Measurements from ENCODE around the gene ABCC3. TPM values are rescaled to one million over a fixed set of nuclear protein-coding genes. Genes with fewer than 3 reads are reported as not detected.

Gene ABCC3
- total and polyA plus RNA-seq, 4 donors, result 10.3 to 46.4 (median 32.0) TPM

- WGBS, 2 donors, result 96% methylated on average over 14 of the region's 14 CpGs
These were observed 32.8 kb downstream of the ABCC3 start for GRCh38 chr17:50667259-50668024.

GRCh38 chr17:50668025-50668837, 33.5 kb downstream of the ABCC3 start:
- WGBS, 2 donors, result 59 to 74% methylated on average over 6 to 8 of the region's 8 CpGs
- Histone ChIP-seq H3K27ac (ENCODE audit: low read depth in 1 of 2, low read length in 1 of 2) (no peak overlapping the region), H3K4me3 (no peak overlapping the region), H3K36me3 (ENCODE audit: control insufficient read depth in 4 of 4, insufficient read depth in 4 of 4, low read length in 4 of 4) (no peaks in the 10 kb centered on the region), H3K4me1 (ENCODE audit: control insufficient read depth in 5 of 5, insufficient read depth in 5 of 5, low read length in 5 of 5) (peaks cover 0 to 23% (median 10%) of the 10 kb centered on the region in 5 donors), H3K9ac (ENCODE audit: insufficient read depth in 1 of 2, low read length in 2 of 2) (no peak overlapping the region), H3K9me3 (ENCODE audit: control insufficient read depth in 4 of 4, insufficient read depth in 3 of 4, low read length in 3 of 4) (no peaks in the 10 kb centered on the region), H3K27me3 (ENCODE audit: control insufficient read depth in 3 of 3, insufficient read depth in 3 of 3, low read length in 2 of 3) (no peaks in the 10 kb centered on the region)
- no peak for TF ChIP-seq CTCF (IDR thresholded peaks at IDR 0.05; ENCODE audit: control extremely low read depth, extremely low read depth)
- ATAC-seq (ENCODE audit: insufficient read depth, low FRiP score), result no peak
- no peak for DNase-seq

More at GRCh38 chr17:50667259-50668024, 32.8 kb downstream of the ABCC3 start:
- no peak for DNase-seq
- Histone ChIP-seq H3K27me3 (ENCODE audit: control insufficient read depth in 3 of 3, insufficient read depth in 3 of 3, low read length in 2 of 3) (no peaks in the 10 kb centered on the region), H3K36me3 (ENCODE audit: control insufficient read depth in 4 of 4, insufficient read depth in 4 of 4, low read length in 4 of 4) (no peaks in the 10 kb centered on the region), H3K4me3 (no peak overlapping the region), H3K27ac (ENCODE audit: low read depth in 1 of 2, low read length in 1 of 2) (no peak overlapping the region), H3K9ac (ENCODE audit: insufficient read depth in 1 of 2, low read length in 2 of 2) (no peak overlapping the region), H3K4me1 (ENCODE audit: control insufficient read depth in 5 of 5, insufficient read depth in 5 of 5, low read length in 5 of 5) (peaks cover 0 to 23% (median 10%) of the 10 kb centered on the region in 5 donors), H3K9me3 (ENCODE audit: control insufficient read depth in 4 of 4, insufficient read depth in 3 of 4, low read length in 3 of 4) (no peaks in the 10 kb centered on the region)
- no peak for ATAC-seq (ENCODE audit: insufficient read depth, low FRiP score)
- no peak for TF ChIP-seq CTCF (IDR thresholded peaks at IDR 0.05; ENCODE audit: control extremely low read depth, extremely low read depth)

- ATAC-seq (ENCODE audit: insufficient read depth, low FRiP score) (no peak), DNase-seq (no peak)
- TF ChIP-seq CTCF (IDR thresholded peaks at IDR 0.05; ENCODE audit: control extremely low read depth, extremely low read depth), result no peak
- no peak overlapping the region for H3K27ac ChIP-seq (ENCODE audit: low read depth in 1 of 2, low read length in 1 of 2)
- H3K36me3 ChIP-seq (ENCODE audit: control insufficient read depth in 4 of 4, insufficient read depth in 4 of 4, low read length in 4 of 4), result no peaks in the 10 kb centered on the region
- no peaks in the 10 kb centered on the region for H3K9me3 ChIP-seq (ENCODE audit: control insufficient read depth in 4 of 4, insufficient read depth in 3 of 4, low read length in 3 of 4)
- peaks cover 0 to 23% (median 10%) of the 10 kb centered on the region in 5 donors for H3K4me1 ChIP-seq (ENCODE audit: control insufficient read depth in 5 of 5, insufficient read depth in 5 of 5, low read length in 5 of 5)
- H3K9ac ChIP-seq (ENCODE audit: insufficient read depth in 1 of 2, low read length in 2 of 2), result no peak overlapping the region
- no peaks in the 10 kb centered on the region for H3K27me3 ChIP-seq (ENCODE audit: control insufficient read depth in 3 of 3, insufficient read depth in 3 of 3, low read length in 2 of 3)
- no peak overlapping the region for H3K4me3 ChIP-seq
- 90 to 94% methylated on average over 9 of the region's 9 CpGs for WGBS, 2 donors
These were observed 34.3 kb downstream of the ABCC3 start for GRCh38 chr17:50668838-50669581.

Data from lung (tissue), 12 donors.